Vein endothelial cell (primary cell): ENCODE data around the gene ATAD3A. TPM values are rescaled to one million over a fixed set of nuclear protein-coding genes. Genes with fewer than 3 reads are reported as not detected.

ENCODE experiments used
- total RNA-seq: library from RNA; depleted of rRNA; stranded (reverse); fragments of >200 nt; gene quantifications from 2 replicates; pipeline ENCODE4 v1.2.3, GENCODE V29; 2012

Gene ATAD3A
- total RNA-seq = 41.8 and 49.4 TPM in 2 replicates

GRCh38 chr1:1511533-1512285 lies at the start of gene ATAD3A:
ATAD3A (plus strand) TSS chr1:1512162; CDS start chr1:1512269, 107 bp downstream.

GRCh38 chr1:1471389-1472052 lies 40.4 kb upstream of the ATAD3A start, which contains the start of gene ATAD3B:
ATAD3B (plus strand) TSS chr1:1471765; CDS start chr1:1471885, 120 bp downstream.

DNA sequence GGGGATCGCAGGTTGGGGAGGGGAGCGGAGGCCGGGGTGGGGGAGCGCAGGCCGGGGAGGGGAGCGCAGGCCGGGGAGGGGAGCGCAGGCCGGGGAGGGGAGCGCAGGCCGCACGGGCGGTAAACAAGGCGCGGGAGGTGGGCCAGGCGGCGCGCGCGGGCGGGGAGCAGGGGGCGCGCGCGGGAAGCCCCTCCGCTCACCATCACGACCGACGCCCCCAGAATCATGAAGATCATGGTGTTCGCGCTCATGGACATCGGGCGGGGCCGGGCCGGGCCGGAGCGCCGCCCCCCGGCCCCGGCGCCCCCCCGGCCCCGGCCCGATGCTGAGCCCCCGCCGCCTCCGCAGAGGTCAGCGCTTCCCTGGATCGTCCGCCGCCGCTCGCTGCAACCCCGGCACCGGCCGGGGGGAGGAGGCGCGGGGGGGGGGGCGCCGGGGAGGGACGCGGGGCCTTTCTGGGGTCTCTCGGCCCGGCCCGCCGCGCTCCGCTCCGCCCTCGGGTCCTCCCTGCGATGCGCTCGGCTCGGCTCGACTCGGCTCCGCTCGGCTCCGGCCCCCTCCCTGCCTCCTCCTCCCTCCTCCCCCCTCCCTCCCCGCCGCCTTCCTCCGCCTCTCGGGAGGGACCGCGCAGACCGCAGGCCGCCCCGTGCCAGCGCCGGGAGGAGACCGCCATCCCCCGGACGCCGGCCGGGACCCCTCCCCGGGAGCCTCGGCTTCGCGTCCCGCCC lies 28.3 kb downstream of the ATAD3A start, which contains the start of gene TMEM240:
Gene TMEM240 (minus strand): TSS at position 535 of the 728 bp plus-strand sequence. CDS start 278 bp downstream, at position 257.

GRCh38 chr1:1574721-1575537 lies 63.0 kb downstream of the ATAD3A start, which contains the start of gene SSU72:
SSU72 (minus strand) TSS chr1:1574863; CDS start chr1:1574557, 306 bp downstream.

Other genes with a start within 250 kb of the ATAD3A start
- gene UBE2J2, start 238.3 kb upstream of the ATAD3A start, total RNA-seq = 48.2 and 53.6 TPM in 2 replicates
- 0.33 and 0.67 TPM in 2 replicates for gene SCNN1D, start 231.7 kb upstream of the ATAD3A start, total RNA-seq
- gene ACAP3, start 204.2 kb upstream of the ATAD3A start, total RNA-seq = 22.4 and 29.7 TPM in 2 replicates
- gene PUSL1, start 203.6 kb upstream of the ATAD3A start, total RNA-seq = 26.6 and 32.3 TPM in 2 replicates
- gene INTS11, start 187.5 kb upstream of the ATAD3A start, total RNA-seq = 79.4 and 105 TPM in 2 replicates
- 30.7 and 31.7 TPM in 2 replicates for gene CPTP, start 187.4 kb upstream of the ATAD3A start, total RNA-seq
- 0.38 and 0.65 TPM in 2 replicates for gene TAS1R3, start 180.9 kb upstream of the ATAD3A start, total RNA-seq
- 40.6 and 55.2 TPM in 2 replicates for gene DVL1, start 162.7 kb upstream of the ATAD3A start, total RNA-seq
- gene MXRA8, start 153.6 kb upstream of the ATAD3A start, total RNA-seq = 1.6 TPM in 2 replicates
- gene AURKAIP1, start 137.0 kb upstream of the ATAD3A start, total RNA-seq = 104 and 123 TPM in 2 replicates
- gene CCNL2, start 112.8 kb upstream of the ATAD3A start, total RNA-seq = 135 and 138 TPM in 2 replicates
- 88.0 and 89.5 TPM in 2 replicates for gene MRPL20, start 104.9 kb upstream of the ATAD3A start, total RNA-seq
- under 0.01 TPM in 1 of 2 replicates, not detected in the other for gene ANKRD65, start 90.9 kb upstream of the ATAD3A start, total RNA-seq
- 5.0 and 5.2 TPM in 2 replicates for gene VWA1, start 76.5 kb upstream of the ATAD3A start, total RNA-seq
- gene ATAD3C, start 62.5 kb upstream of the ATAD3A start, total RNA-seq = not detected in 2 replicates
- 10.1 and 28.8 TPM in 2 replicates for gene ATAD3B, start 40.4 kb upstream of the ATAD3A start, total RNA-seq
- gene TMEM240, start 28.5 kb downstream of the ATAD3A start, total RNA-seq = 1.7 and 4.2 TPM in 2 replicates
- 76.4 and 79.6 TPM in 2 replicates for gene SSU72, start 62.7 kb downstream of the ATAD3A start, total RNA-seq
- 2.5 and 2.6 TPM in 2 replicates for gene FNDC10, start 88.0 kb downstream of the ATAD3A start, total RNA-seq
- 32.9 and 55.5 TPM in 2 replicates for gene MIB2, start 103.3 kb downstream of the ATAD3A start, total RNA-seq
- gene MMP23B, start 120.0 kb downstream of the ATAD3A start, total RNA-seq = 0.29 and 0.33 TPM in 2 replicates
- gene CDK11B, start 146.8 kb downstream of the ATAD3A start, total RNA-seq = 7.5 and 7.7 TPM in 2 replicates
- gene SLC35E2B, start 180.6 kb downstream of the ATAD3A start, total RNA-seq = 40.0 and 50.6 TPM in 2 replicates
- 11.3 and 16.7 TPM in 2 replicates for gene CDK11A, start 212.2 kb downstream of the ATAD3A start, total RNA-seq